Neural cell (in vitro differentiated cells): ENCODE results near the gene FAM136A. TPM values are rescaled to one million over a fixed set of nuclear protein-coding genes. Genes with fewer than 3 reads are reported as not detected.

Source experiments
- H2AFZ ChIP-seq: fragments of 200-600, 300-800 bp; sonication (generic), shearing (Covaris generic); 2 replicates; pipeline ENCODE4 v1.6.0; 2014; ENCODE audit warnings: low read depth, mild to moderate bottlenecking, antibody characterized with exemption, low read length, moderate library complexity
- H3F3A ChIP-seq: fragments of 200-600 bp; shearing (Covaris generic); 2 replicates; pipeline ENCODE4 v1.6.1; 2016; ENCODE audit warnings: mild to moderate bottlenecking, moderate library complexity, mixed read lengths, antibody characterized with exemption, low read length; ENCODE audit not compliant: insufficient read depth, poor library complexity, severe bottlenecking
- H3K27ac ChIP-seq: fragments of 200-600, 300-800 bp; sonication (generic), shearing (Covaris generic); 2 replicates; pipeline ENCODE4 v1.5.1; 2014; ENCODE audit warnings: mild to moderate bottlenecking, low read length, moderate library complexity
- H3K27me3 ChIP-seq: fragments of 300-800, 200-600 bp; sonication (generic), shearing (Covaris generic); 2 replicates; pipeline ENCODE4 v1.6.0; 2014; ENCODE audit warnings: mild to moderate bottlenecking, low read depth, low read length, moderate library complexity; ENCODE audit not compliant: insufficient read depth
- H3K36me3 ChIP-seq: fragments of 300-800, 200-600 bp; sonication (generic), shearing (Covaris generic); 2 replicates; pipeline ENCODE4 v1.5.1; 2014; ENCODE audit warnings: mild to moderate bottlenecking, antibody characterized with exemption, low read length, moderate library complexity; ENCODE audit not compliant: insufficient read depth
- H3K4me2 ChIP-seq: fragments of 300-800, 200-600 bp; sonication (generic), shearing (Covaris generic); 2 replicates; pipeline ENCODE4 v1.6.0; 2014; ENCODE audit warnings: mild to moderate bottlenecking, low read length
- H3K4me3 ChIP-seq: fragments of 300-800, 200-600 bp; sonication (generic), shearing (Covaris generic); 2 replicates; pipeline ENCODE4 v1.5.1; 2014; ENCODE audit warnings: mild to moderate bottlenecking, low read length, moderate library complexity
- H3K79me2 ChIP-seq: fragments of 200-600 bp; shearing (Covaris generic); replicated peaks from 2 replicates; pipeline ENCODE4 v1.6.0; 2014; ENCODE audit warnings: mild to moderate bottlenecking, low read length, moderate library complexity; ENCODE audit not compliant: insufficient read depth
- H3K9ac ChIP-seq: fragments of 300-800, 200-600 bp; sonication (generic), shearing (Covaris generic); 2 replicates; pipeline ENCODE4 v1.6.1; 2016; ENCODE audit warnings: mild to moderate bottlenecking, low read length, mixed read lengths
- H3K9me2 ChIP-seq: fragments of 200-600 bp; shearing (Covaris generic); 2 replicates; pipeline ENCODE4 v1.6.1; 2016; ENCODE audit warnings: mild to moderate bottlenecking, low read length, mixed read lengths; ENCODE audit not compliant: insufficient read depth
- H3K9me3 ChIP-seq: fragments of 200-600, 300-800 bp; sonication (generic), shearing (Covaris generic); 2 replicates; pipeline ENCODE4 v1.6.1; 2016; ENCODE audit warnings: mild to moderate bottlenecking, mixed run types, low read length, moderate library complexity, mixed read lengths
- H4K20me1 ChIP-seq: fragments of 200-600 bp; shearing (Covaris generic); 2 replicates; pipeline ENCODE4 v1.6.1; 2016; ENCODE audit warnings: mild to moderate bottlenecking, mixed run types; ENCODE audit not compliant: insufficient read depth
- EP300 ChIP-seq: fragments of 450-650 bp; conservative IDR thresholded peaks from 2 replicates; pipeline ENCODE4 v1.6.1; 2014; ENCODE audit warnings: antibody characterized with exemption, mild to moderate bottlenecking, moderate library complexity; ENCODE audit not compliant: poor library complexity, severe bottlenecking
- EZH2 ChIP-seq: fragments of 200-600, 300-800 bp; shearing (Covaris generic), sonication (generic); IDR thresholded peaks from 2 replicates; pipeline ENCODE4 v1.6.1; 2014; ENCODE audit warnings: antibody characterized with exemption, low read length, borderline replicate concordance, mild to moderate bottlenecking; ENCODE audit not compliant: insufficient read depth, poor library complexity, severe bottlenecking
- MXI1 ChIP-seq: fragments of 450-650 bp; conservative IDR thresholded peaks from 2 replicates; pipeline ENCODE4 v1.6.1; 2014; ENCODE audit warnings: antibody characterized with exemption, mild to moderate bottlenecking; ENCODE audit not compliant: poor library complexity, severe bottlenecking
- POLR2AphosphoS5 ChIP-seq: IDR thresholded peaks from 2 replicates; pipeline ENCODE4 v1.6.1; 2012
- RAD21 ChIP-seq: fragments of 450-650 bp; conservative IDR thresholded peaks from 2 replicates; pipeline ENCODE4 v1.6.1; 2014; ENCODE audit warnings: antibody characterized with exemption, mild to moderate bottlenecking, moderate library complexity
- REST ChIP-seq: IDR thresholded peaks from 2 replicates; pipeline ENCODE4 v1.6.1; 2012; ENCODE audit warnings: borderline replicate concordance
- SMC3 ChIP-seq: fragments of 450-650 bp; conservative IDR thresholded peaks from 2 replicates; pipeline ENCODE4 v1.6.1; 2014; ENCODE audit warnings: antibody characterized with exemption, mild to moderate bottlenecking, moderate library complexity; ENCODE audit not compliant: poor library complexity
- TAF1 ChIP-seq: IDR thresholded peaks from 2 replicates; pipeline ENCODE4 v1.6.1; 2012; ENCODE audit warnings: low read depth
- polyA plus RNA-seq: library from polyadenylated mRNA; depleted of rRNA; stranded (reverse); fragments of >200 nt; gene quantifications from 2 replicates; pipeline ENCODE4 v1.2.3, GENCODE V29; 2014
- TF ChIP-seq, protein P1 (sequence below): fragments of 450-650 bp; IDR thresholded peaks from 2 replicates; pipeline ENCODE4 v1.5.1; 2014; ENCODE audit warnings: antibody characterized with exemption, mild to moderate bottlenecking, moderate library complexity; ENCODE audit not compliant: poor library complexity, severe bottlenecking

FAM136A gene
- polyA plus RNA-seq, 1 donor from 2014 or later, result 56.1 TPM

GRCh38 chr2:70282439-70282838, 19.4 kb downstream of the FAM136A start:
- Histone ChIP-seq H3K9me2 (no peaks in the 10 kb centered on the region), H3K27me3 (no peaks in the 10 kb centered on the region), H3K36me3 (peaks cover 10% of the 10 kb centered on the region), H3K9me3 (no peaks in the 10 kb centered on the region), H3K4me2 (no peak overlapping the region), H3K79me2 (peaks cover 3% of the 10 kb centered on the region), H3F3A (no peaks in the 10 kb centered on the region), H4K20me1 (no peaks in the 10 kb centered on the region), H2AFZ (no peak overlapping the region), H3K4me3 (no peak overlapping the region), H3K27ac (no peak overlapping the region), H3K9ac (no peak overlapping the region)
- no peak for TF ChIP-seq REST
- TF ChIP-seq, protein P1, sequence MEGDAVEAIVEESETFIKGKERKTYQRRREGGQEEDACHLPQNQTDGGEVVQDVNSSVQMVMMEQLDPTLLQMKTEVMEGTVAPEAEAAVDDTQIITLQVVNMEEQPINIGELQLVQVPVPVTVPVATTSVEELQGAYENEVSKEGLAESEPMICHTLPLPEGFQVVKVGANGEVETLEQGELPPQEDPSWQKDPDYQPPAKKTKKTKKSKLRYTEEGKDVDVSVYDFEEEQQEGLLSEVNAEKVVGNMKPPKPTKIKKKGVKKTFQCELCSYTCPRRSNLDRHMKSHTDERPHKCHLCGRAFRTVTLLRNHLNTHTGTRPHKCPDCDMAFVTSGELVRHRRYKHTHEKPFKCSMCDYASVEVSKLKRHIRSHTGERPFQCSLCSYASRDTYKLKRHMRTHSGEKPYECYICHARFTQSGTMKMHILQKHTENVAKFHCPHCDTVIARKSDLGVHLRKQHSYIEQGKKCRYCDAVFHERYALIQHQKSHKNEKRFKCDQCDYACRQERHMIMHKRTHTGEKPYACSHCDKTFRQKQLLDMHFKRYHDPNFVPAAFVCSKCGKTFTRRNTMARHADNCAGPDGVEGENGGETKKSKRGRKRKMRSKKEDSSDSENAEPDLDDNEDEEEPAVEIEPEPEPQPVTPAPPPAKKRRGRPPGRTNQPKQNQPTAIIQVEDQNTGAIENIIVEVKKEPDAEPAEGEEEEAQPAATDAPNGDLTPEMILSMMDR, result no peak
- TF ChIP-seq MXI1, result no peak
- TF ChIP-seq RAD21, result no peak
- TF ChIP-seq EZH2, result no peak
- no peak for TF ChIP-seq TAF1

GRCh38 chr2:70280242-70280798, 21.5 kb downstream of the FAM136A start:
- no peaks in the 10 kb centered on the region for H3K9me2 ChIP-seq
- H3K4me2 ChIP-seq, result no peak overlapping the region
- no peak overlapping the region for H3K27ac ChIP-seq
- no peak overlapping the region for H2AFZ ChIP-seq
- H4K20me1 ChIP-seq, result no peaks in the 10 kb centered on the region
- H3K36me3 ChIP-seq, result peaks cover 10% of the 10 kb centered on the region
- H3K9me3 ChIP-seq, result no peaks in the 10 kb centered on the region
- H3K79me2 ChIP-seq, result no peaks in the 10 kb centered on the region
- H3K27me3 ChIP-seq, result no peaks in the 10 kb centered on the region
- H3K9ac ChIP-seq, result no peak overlapping the region
- TF ChIP-seq TAF1 (no peak), EZH2 (no peak), SMC3 (no peak), REST (no peak), RAD21 (no peak), MXI1 (no peak), POLR2AphosphoS5 (no peak), EP300 (no peak)
- TF ChIP-seq, protein P1, result no peak
- no peak overlapping the region for H3K4me3 ChIP-seq
- no peaks in the 10 kb centered on the region for H3F3A ChIP-seq
